NCI-H510A treated with DMSO at 0.1 percent for 48 hours (cell line): ENCODE results near the gene ABCC5.
"Not testable (repeated sequence)": the region's sequence is repeated elsewhere in the genome, so short reads cannot be mapped to it uniquely, and the experiment has no call there.

Experiments
- DNase-seq: peaks from one replicate; lab custom pipeline; 2025; lab: John Stamatoyannopoulos, UW

Gene ABCC5

GRCh38 chr3:184017672-184018423 is at the start of gene ABCC5:
ABCC5 (minus strand) TSS chr3:184017884; CDS start chr3:184014392, 3,492 bp downstream.
- DNase-seq: peak; percentile 94

DNA sequence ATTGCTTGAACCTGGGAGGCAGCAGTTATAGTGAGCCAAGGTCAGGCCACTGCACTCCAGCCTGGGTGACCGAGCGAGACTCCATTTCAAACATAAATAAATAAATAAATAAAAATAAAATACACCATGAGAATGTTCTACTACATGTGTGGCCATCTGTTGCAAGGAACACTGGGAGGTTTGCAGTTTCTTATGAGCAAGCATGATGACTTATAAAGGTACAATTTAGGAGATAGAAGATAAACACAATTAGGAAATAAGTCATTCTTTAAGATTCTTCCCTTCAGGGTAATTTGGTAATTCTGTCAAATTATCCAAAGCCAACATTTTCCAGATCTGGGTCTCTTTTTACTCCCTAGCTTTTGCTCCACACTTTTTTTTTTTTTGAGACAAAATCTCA is 48.5 kb upstream of the ABCC5 start:
- no peak for DNase-seq

DNA sequence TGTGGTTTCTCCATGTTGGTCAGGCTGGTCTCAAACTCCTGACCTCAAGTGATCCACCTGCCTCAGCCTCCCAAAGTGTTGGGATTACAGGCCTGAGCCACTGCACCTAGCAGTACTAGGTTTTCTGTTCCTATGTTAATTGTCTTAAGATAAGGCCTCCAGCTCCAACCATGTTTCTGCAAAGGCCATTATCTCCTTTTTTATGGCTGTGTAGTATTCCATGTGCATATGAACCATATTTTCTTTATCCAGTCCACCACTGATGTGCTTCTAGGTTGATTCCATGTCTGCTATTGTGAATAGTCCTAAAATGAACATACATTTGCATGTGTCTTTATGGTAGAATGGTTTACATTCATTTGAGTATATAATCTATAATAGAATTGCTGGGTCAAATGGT is 45.0 kb upstream of the ABCC5 start:
- no peak for DNase-seq

GRCh38 chr3:184059424-184059823 is 41.7 kb upstream of the ABCC5 start:
- DNase-seq: no peak

GRCh38 chr3:184058029-184058428 is 40.3 kb upstream of the ABCC5 start:
- no peak for DNase-seq

- no peak for DNase-seq
Measured at GRCh38 chr3:184052767-184053166, 35.1 kb upstream of the ABCC5 start, which contains the start of gene HTR3C. HTR3C (plus strand) TSS chr3:184053047; CDS start chr3:184053081, 34 bp downstream.

DNA sequence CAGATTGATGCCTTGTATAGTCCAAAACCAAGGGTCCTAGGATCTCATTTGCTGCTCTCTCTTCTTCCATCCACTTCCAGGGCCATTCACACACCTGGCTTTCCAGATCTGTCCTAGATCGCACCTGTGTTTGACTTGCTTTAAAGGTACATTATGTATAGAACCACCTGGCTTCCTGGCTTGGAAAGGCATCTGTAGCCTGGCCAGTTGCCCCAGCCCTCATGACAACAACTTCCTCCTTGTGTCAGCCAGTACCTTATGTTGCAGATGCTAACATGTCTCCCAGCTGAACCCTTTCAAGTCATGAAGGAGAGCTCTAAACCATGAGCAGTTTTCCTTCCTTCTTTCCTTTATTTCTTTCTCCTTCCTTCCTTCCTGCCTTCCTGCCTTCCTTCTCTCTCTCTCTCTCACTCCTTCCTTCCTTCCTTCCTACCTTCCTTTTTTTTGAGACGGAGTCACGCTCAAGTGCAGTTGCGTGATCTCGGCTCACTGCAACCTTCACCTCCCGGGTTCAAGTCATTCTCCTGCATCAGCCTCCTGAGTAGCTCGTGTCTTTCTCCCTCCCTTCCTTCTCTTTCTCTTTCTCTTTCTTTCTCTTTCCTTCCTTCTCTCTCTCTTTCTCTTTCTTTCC is 32.6 kb upstream of the ABCC5 start:
- DNase-seq: peak; percentile 58

DNA sequence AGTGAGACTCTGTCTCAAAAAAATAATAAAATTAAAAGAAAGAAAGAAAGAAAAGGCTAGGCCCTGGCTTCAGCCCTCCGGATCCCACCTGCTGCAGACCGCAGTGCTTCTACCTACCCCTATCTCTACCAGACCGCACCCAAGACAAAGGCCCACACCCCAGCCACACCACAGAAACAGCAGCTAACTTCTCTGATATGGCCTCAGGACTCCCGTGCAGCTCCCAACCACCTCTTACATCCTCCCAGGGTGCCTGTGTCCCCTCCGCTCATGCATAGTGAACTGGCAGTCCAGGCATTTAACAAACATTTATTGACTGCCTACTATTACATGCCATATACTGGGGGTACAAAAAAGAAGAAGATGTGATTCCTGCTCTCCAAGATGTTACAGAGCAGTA is 28.3 kb upstream of the ABCC5 start:
- no peak for DNase-seq

DNA sequence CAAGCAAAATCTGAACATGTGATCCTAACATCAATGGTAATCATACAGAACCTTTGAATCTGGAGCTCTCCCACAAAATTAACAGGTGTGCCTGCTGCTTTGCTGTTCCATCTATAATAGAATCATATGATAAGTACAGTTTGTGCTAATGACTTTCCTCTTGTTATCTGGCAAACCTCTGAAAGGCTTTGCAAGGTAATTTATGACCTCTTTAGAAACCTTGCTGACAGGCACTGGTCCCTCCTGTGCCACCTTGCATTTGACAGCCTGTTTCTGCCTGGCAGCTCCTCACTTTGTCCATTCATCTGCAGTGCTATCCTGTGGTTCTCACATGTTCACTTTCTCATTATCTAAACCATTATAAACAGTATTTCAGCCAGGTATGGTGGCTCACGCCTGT is 24.9 kb upstream of the ABCC5 start:
- peak; percentile 44 for DNase-seq

DNA sequence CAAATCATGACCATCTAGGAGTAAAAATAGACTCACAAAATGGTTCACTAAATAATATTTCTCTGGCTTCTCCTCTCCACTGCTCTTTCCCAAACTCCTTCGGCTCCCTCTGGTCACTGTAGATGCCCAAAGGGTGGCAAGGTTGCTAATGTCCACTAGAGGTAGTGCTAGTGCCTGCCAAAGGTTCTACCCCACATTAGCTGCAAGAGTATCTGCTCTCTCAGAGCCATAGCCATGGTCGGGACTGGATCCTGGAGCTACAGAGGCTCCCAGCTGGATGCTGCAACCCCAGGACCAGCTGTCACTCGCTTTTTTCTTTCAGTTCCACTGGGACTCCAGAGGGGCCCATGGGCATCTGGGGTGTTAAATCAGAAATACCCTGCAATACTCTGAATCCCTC is 22.3 kb upstream of the ABCC5 start:
- DNase-seq: peak; percentile 12

DNA sequence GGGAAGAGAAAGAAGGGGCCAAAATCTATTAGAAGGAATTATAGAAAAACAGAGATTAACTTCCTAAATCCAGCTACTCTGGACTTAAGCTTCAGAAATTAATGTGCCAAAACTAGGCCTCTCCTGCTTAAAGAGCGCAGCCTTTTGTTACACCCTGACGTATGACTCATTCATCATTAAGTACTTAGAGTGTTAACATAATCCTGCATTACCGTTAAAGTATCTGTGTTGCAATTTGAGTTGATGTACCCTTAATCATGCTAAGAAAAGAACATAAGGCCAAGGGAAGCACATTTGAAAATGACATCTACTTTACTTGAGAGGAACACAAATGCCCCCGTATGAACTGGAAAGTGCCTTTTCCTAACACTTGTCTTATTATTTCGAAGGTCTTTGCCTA is 21.7 kb upstream of the ABCC5 start:
- DNase-seq: peak; percentile 21

GRCh38 chr3:184038307-184038706 is 20.6 kb upstream of the ABCC5 start:
- DNase-seq: not testable (repeated sequence)

DNA sequence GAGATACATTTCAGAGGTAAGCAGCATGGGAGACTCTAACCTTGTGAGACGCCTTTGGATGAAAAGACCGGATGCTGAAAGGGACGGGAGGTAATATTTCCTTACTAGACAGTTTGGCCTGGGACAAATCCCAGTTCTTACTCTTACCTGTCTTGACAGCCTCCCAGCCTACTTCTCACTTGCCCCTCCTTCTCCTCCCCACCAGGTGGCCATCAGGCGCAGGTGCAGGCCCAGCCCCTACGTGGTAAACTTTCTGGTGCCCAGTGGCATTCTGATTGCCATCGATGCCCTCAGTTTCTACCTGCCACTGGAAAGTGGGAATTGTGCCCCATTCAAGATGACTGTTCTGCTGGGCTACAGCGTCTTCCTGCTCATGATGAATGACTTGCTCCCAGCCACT is 20.1 kb upstream of the ABCC5 start:
- DNase-seq: no peak

DNA sequence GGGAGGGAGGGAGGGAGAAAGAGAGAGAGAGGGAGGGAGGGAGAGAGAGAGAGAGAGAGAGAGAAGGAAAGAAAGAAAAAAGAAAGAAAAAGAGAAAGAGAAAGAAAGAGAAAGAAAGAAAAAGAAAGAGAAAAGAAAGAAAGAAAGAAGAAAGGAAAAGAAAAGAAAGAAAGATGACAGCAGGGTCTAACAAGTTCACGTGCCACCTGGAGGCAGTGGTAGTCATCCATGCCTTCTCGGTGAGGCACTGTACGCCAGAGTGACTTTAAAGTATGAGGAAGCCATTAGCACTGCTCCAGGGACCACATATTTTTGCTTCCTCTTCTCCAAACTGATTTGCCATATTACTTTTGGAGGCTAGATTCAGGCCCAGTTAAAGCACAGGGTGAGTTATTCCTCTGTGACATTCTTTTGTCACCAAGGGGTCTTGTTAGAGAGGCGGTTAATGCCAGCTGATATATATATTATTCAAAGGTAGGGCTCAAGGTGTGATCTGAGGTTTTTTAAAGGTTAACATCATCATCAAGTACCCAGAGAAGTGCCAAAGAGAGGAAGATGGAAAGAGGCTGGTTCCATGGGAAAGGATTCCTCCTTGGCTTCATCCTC is 13.6 kb upstream of the ABCC5 start, which contains the start of gene HTR3D:
Gene HTR3D, plus strand, starts transcription at position 556 of the 606 bp plus-strand sequence. Its CDS starts 0 bp downstream, at position 556.
- no peak for DNase-seq

DNA sequence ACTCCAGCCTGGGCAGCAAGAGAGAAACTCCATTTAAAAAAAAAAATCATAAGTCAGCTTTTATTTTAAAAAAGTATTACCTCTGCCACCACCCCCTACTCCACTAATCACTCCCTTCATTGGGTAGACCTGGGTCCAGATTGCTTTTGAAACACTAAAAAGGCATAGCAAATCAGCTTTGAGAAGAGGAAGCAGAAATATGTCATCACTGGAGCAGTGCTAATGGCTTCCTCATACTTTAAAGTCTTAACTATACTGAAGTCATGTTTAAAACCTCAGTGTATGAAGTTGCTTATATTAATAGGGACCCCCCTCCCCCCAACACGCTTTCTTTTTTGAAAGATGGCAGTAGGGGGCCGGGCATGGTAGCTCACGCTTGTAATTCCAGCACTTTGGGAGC is 12.9 kb upstream of the ABCC5 start:
- no peak for DNase-seq

GRCh38 chr3:184029443-184029842 is 11.8 kb upstream of the ABCC5 start:
- DNase-seq: no peak

DNA sequence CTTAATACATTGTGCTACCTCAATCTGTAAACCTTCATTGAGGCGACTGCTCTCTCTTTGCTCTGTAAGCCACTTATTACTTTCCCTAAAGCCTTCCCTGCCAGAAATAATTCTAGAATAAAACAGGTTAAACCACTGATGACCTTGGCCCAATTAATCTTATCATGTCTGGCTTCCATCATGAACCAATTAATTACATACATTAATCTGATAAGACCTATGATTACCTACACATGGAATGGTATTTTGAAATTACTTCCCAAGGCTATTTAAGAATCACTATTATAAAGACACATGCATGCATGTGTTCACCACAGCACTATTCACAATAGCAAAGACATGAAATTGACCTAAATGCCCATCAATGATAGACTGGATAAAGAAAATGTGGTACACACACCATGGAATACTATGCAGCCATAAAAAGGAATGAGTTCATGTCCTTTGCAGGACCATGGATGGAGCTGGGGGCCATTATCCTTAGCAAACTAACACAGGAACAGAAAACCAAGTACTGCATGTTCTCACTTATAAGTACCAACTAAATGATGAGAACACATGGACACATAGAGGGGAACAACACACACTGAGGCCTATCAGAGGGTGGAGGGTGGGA is 10.7 kb upstream of the ABCC5 start:
- DNase-seq: not testable (repeated sequence)

DNA sequence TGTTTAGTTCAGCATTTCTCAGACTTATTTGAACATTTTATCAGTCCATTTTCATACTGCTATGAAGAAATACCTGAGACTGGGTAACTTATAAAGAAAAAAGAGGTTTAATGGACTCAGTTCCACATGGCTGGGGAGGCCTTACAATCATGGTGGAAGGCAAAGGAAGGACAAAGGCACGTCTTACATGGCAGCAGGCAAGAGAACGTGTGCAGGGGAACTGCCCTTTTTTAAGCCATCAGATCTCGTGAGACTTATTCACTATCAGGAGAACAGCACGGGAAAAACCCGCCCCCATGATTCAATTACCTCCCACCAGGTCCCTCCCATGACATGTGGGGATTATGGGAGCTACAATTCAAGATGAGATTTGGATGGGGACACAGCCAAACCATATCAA is 7.6 kb upstream of the ABCC5 start:
- not testable (repeated sequence) for DNase-seq

GRCh38 chr3:184022323-184022722 is 4.6 kb upstream of the ABCC5 start:
- no peak for DNase-seq

DNA sequence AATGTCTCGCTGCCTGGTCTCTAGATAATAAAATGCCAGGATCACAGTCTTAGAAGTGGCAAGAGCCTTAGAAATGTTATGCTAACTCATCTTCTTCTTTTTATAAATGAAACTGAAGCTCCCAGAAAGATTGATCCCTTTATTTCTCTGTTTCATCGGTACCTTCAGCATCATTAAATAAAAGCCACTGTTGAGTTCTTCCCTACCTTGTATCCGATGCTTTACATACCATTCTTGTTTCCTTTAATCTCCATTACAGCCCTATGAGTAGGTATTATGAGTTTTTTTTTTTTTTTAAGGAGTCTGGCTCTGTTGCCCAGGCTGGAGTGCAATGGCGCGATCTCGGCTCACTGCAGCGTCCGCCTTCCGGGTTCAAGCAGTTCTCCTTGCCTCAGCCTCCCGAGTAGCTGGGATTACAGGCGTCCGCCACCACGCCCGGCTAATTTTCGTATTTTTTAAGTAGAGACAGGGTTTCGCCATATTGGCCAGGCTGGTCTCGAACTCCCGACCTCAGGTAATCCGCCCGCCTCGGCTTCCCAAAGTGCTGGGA is 815 bp upstream of the ABCC5 start:
- DNase-seq: no peak

- peak; percentile 21 for DNase-seq
Measured at GRCh38 chr3:184016811-184017671, 643 bp downstream of the ABCC5 start.
